ENCODE data around the gene CAVIN2. TPM values are rescaled to one million over a fixed set of nuclear protein-coding genes. Genes with fewer than 3 reads are reported as not detected.

Gene CAVIN2
- total RNA-seq = 41.2 and 54.4 TPM in 2 replicates

GRCh38 chr2:191846515-191847476 lies at the start of gene CAVIN2:
TSS of gene CAVIN2 (minus strand) at chr2:191847088. CDS start at chr2:191846925, 163 bp downstream.

Other genes with a start within 250 kb of the CAVIN2 start
- gene NABP1, start 169.0 kb downstream of the CAVIN2 start, total RNA-seq = 77.1 and 79.5 TPM in 2 replicates